Measurements from ENCODE around the gene ZFAND3.

DNA sequence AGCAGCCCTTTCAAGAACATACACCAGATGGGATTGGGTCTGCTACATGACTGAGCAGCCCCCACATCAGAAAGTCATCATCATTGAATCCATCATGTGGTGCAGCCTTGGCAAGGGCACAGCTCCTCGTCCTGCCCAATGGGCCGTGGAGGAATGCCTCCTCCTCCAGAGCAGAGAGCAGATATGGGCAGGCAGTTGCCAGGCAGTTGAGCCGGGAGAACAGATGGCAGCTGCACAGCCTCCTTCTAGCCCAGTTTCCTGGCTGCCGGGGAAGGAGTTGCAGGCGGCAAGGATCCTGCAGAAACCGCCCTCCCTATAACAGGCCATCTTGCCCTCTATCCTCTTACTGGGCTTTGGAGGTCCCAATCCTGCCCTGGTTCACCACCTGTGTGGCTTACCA is 11.9 kb upstream of the ZFAND3 start:
- TF ChIP-seq, protein P1, sequence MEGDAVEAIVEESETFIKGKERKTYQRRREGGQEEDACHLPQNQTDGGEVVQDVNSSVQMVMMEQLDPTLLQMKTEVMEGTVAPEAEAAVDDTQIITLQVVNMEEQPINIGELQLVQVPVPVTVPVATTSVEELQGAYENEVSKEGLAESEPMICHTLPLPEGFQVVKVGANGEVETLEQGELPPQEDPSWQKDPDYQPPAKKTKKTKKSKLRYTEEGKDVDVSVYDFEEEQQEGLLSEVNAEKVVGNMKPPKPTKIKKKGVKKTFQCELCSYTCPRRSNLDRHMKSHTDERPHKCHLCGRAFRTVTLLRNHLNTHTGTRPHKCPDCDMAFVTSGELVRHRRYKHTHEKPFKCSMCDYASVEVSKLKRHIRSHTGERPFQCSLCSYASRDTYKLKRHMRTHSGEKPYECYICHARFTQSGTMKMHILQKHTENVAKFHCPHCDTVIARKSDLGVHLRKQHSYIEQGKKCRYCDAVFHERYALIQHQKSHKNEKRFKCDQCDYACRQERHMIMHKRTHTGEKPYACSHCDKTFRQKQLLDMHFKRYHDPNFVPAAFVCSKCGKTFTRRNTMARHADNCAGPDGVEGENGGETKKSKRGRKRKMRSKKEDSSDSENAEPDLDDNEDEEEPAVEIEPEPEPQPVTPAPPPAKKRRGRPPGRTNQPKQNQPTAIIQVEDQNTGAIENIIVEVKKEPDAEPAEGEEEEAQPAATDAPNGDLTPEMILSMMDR (IDR thresholded peaks at IDR 0.05): no peak
- TF ChIP-seq ZFX (IDR thresholded peaks at IDR 0.05; ENCODE audit: borderline replicate concordance): no peak
